Endothelial cell of umbilical vein (primary cell): ENCODE data around the gene POGZ. TPM values are rescaled to one million over a fixed set of nuclear protein-coding genes. Genes with fewer than 3 reads are reported as not detected.

Experiments used
- BruUV-seq: library from RNA; stranded (reverse); fragments of 400-500 nt; replicated peaks from 2 replicates; lab custom pipeline; 2021; lab: Mats Ljungman, UMichigan
- CTCF ChIA-PET: fragments of 300-600, 350-600 bp; sonication (Branson Sonifier 250); formaldehyde crosslinking; loops from one replicate; lab custom pipeline; 2021; ENCODE audit warnings: antibody characterized with exemption, inconsistent platforms; lab: Charles Lee
- POLR2A ChIA-PET: fragments of 300-600, 350-600 bp; sonication (Branson Sonifier 250); formaldehyde crosslinking; loops from one replicate; lab custom pipeline; 2021; ENCODE audit warnings: antibody characterized with exemption, inconsistent platforms; lab: Charles Lee
- DNase-seq: peaks from one replicate; pipeline ENCODE4 v3.0.0-alpha.2; 2011; ENCODE audit warnings: low read depth, low spot score
- FAIRE-seq: peaks from 2 replicates; lab custom pipeline; 2011; peaks lifted over from hg19 to GRCh38; lab: Jason Lieb, UNC
- H2AFZ ChIP-seq: 2 replicates; pipeline ENCODE4 v1.6.0; 2012; ENCODE audit warnings: low read depth, low read length, control low read depth, inconsistent platforms
- H3K27ac ChIP-seq: 2 replicates; pipeline ENCODE4 v1.5.1; 2011; ENCODE audit warnings: low read depth, mild to moderate bottlenecking, control low read depth, low read length, moderate library complexity; ENCODE audit not compliant: insufficient read depth
- H3K27me3 ChIP-seq, 2 experiments: 2 replicates each; pipeline versions ENCODE4 v1.6.0 to v1.6.1; 2011; ENCODE audit warnings: low read length in 2 of 2, mixed read lengths in 1 of 2; ENCODE audit not compliant: control insufficient read depth in 2 of 2, insufficient read depth in 2 of 2
- H3K36me3 ChIP-seq, 2 experiments: 2 replicates in 1 of 2; 3 replicates in 1 of 2; pipeline ENCODE4 v1.5.1; 2011; ENCODE audit warnings: low read length in 2 of 2, mild to moderate bottlenecking in 1 of 2, moderate library complexity in 1 of 2; ENCODE audit not compliant: control insufficient read depth in 2 of 2, insufficient read depth in 2 of 2; ENCODE audit errors: extremely low read depth in 1 of 2
- H3K4me1 ChIP-seq: 3 replicates; pipeline ENCODE4 v1.5.1; 2011; ENCODE audit warnings: mild to moderate bottlenecking, low read length; ENCODE audit not compliant: control insufficient read depth, insufficient read depth; ENCODE audit errors: extremely low read depth
- H3K4me2 ChIP-seq: 2 replicates; pipeline ENCODE4 v1.6.1; 2011; ENCODE audit warnings: low read length, control low read depth, mixed read lengths; ENCODE audit not compliant: insufficient read depth
- H3K4me3 ChIP-seq, 3 experiments: fragments of 200-600 bp in 1 of 3; sonication (generic), shearing (Covaris generic) in 1 of 3; replicated peaks in 1 of 3; 2 replicates each; pipeline ENCODE4 v1.5.1; 2011 to 2016; ENCODE audit warnings: control low read depth in 3 of 3, low read length in 3 of 3, mild to moderate bottlenecking in 2 of 3, inconsistent platforms in 1 of 3, low read depth in 1 of 3, moderate library complexity in 1 of 3; ENCODE audit not compliant: insufficient read depth in 1 of 3
- H3K79me2 ChIP-seq: 2 replicates; pipeline ENCODE4 v1.6.0; 2012; ENCODE audit warnings: low read length, inconsistent platforms; ENCODE audit not compliant: control insufficient read depth, insufficient read depth
- H3K9ac ChIP-seq: replicated peaks from 2 replicates; pipeline ENCODE3; 2011; ENCODE audit warnings: low read length, control low read depth; ENCODE audit not compliant: insufficient read depth; ENCODE audit errors: extremely low read depth
- H3K9me1 ChIP-seq: replicated peaks from 3 replicates; pipeline ENCODE4 v1.6.0; 2011; ENCODE audit warnings: mild to moderate bottlenecking, low read length; ENCODE audit not compliant: control insufficient read depth, insufficient read depth; ENCODE audit errors: extremely low read depth
- H3K9me3 ChIP-seq: replicated peaks from 2 replicates; pipeline ENCODE4 v1.5.1; 2012; ENCODE audit warnings: low read length, inconsistent platforms; ENCODE audit not compliant: control insufficient read depth, insufficient read depth
- H4K20me1 ChIP-seq: replicated peaks from 2 replicates; pipeline ENCODE3; 2011; ENCODE audit warnings: mild to moderate bottlenecking, low read length; ENCODE audit not compliant: control insufficient read depth, insufficient read depth; ENCODE audit errors: extremely low read depth
- EZH2 ChIP-seq: IDR thresholded peaks from 2 replicates; pipeline ENCODE4 v1.6.1; 2012; ENCODE audit warnings: borderline replicate concordance, low read depth, mild to moderate bottlenecking, moderate library complexity, low read length, inconsistent platforms; ENCODE audit not compliant: severe bottlenecking
- GATA2 ChIP-seq: IDR thresholded peaks from 2 replicates; pipeline ENCODE4 v1.7.0; 2011; ENCODE audit warnings: low read depth, mild to moderate bottlenecking, moderate library complexity, mixed read lengths, low read length; ENCODE audit not compliant: insufficient read length, insufficient read depth
- JUN ChIP-seq: IDR thresholded peaks from 2 replicates; pipeline ENCODE4 v1.6.1; 2011; ENCODE audit warnings: borderline replicate concordance, low read depth; ENCODE audit not compliant: insufficient read length, insufficient read depth
- MAX ChIP-seq: IDR thresholded peaks from 2 replicates; pipeline ENCODE4 v1.6.1; 2011; ENCODE audit not compliant: insufficient read depth, insufficient read length
- MYC ChIP-seq: IDR thresholded peaks from one replicate; pipeline ENCODE4 v1.6.1; 2011; ENCODE audit warnings: mild to moderate bottlenecking, low read depth, low read length
- POLR2A ChIP-seq: IDR thresholded peaks from 2 replicates; pipeline ENCODE4 v1.6.1; 2012; ENCODE audit warnings: low read depth, mild to moderate bottlenecking, control low read depth, low read length
- POLR2AphosphoS5 ChIP-seq: IDR thresholded peaks from 2 replicates; pipeline ENCODE4 v1.6.1; 2012; ENCODE audit warnings: low read depth, mild to moderate bottlenecking, control low read depth, low read length, moderate library complexity; ENCODE audit not compliant: insufficient read depth
- dilution Hi-C: fragments of 300-500 bp; cut with MboI; formaldehyde crosslinking; loops from one replicate; pipeline ENCODE4 v1.15.0; 2019; ENCODE audit warnings: low sequenced_read_pairs; ENCODE audit not compliant: extremely low pct_ligation_motif_present
- intact Hi-C: fragments of 100-400 bp; cut with micrococcal nuclease; formaldehyde crosslinking; loops from one replicate; pipeline ENCODE4 v1.10.0; 2022
- polyA plus RNA-seq, 4 experiments: library from polyadenylated mRNA; depleted of rRNA in 3 of 4; stranded (reverse) in 3 of 4; unstranded in 1 of 4; fragments of >200 nt; gene quantifications; 2 replicates each; pipeline versions ENCODE4 v1.2.1 to v1.2.3, GENCODE V29; 2011 to 2012; ENCODE audit warnings: missing spikeins in 1 of 4
- total RNA-seq: library from RNA; stranded (reverse); gene quantifications from 2 replicates; pipeline ENCODE4 v1.2.3, GENCODE V29; 2021

POGZ gene
- total and polyA plus RNA-seq, 2 donors (not counting 3 experiments of a cell fraction or from before 2014, with no cell fraction given), result 50.7 to 96.7 TPM

DNA sequence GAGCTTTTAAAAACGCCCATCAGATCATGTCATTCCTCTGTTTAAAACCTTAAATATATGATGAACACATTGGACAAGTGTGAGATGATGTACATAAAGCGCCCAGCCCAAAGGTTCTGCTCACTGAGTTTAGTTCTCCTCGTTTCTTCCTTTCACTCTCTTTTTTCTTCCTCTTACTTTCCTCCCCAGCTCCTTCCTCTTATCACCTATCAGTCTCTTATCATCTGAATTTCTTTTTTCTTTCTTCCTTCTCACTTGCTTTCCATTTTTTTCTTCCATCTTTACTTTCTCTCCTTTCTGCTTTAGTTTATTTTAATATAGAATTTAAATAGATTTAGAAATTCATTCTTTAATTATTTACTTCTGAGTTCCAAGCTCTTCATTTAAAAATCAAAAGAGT, 17.8 kb upstream of the POGZ start:
- Histone ChIP-seq H3K4me2 (no peak overlapping the region), H3K9me1 (no peaks in the 10 kb centered on the region), H2AFZ (no peak overlapping the region), H3K27me3 (no peaks in the 10 kb centered on the region), H3K36me3 (no peaks in the 10 kb centered on the region), H3K9ac (no peak overlapping the region), H3K27ac (no peak overlapping the region), H3K9me3 (no peaks in the 10 kb centered on the region), H3K79me2 (no peaks in the 10 kb centered on the region), H4K20me1 (no peaks in the 10 kb centered on the region), H3K4me3 (no peak overlapping the region), H3K4me1 (peaks cover 2% of the 10 kb centered on the region)
- intact Hi-C loops (no loop called here), dilution Hi-C loops (no loop called here)
- BruUV-seq, result no TSS peak
- ChIA-PET CTCF (interaction anchor here (0.5 kb wide), 1 partner anchor 18 kb away, joined by 3 read pairs; no protein-coding TSS in a partner anchor), POLR2A (interaction anchor here (1.2 kb wide), 1 partner anchor 18 kb away, joined by 5 read pairs; the partner anchor contains the start of gene POGZ)
- FAIRE-seq (no peak), DNase-seq (no peak)
- TF ChIP-seq MYC, result no peak
- TF ChIP-seq EZH2, result no peak
- TF ChIP-seq POLR2A, result no peak

DNA sequence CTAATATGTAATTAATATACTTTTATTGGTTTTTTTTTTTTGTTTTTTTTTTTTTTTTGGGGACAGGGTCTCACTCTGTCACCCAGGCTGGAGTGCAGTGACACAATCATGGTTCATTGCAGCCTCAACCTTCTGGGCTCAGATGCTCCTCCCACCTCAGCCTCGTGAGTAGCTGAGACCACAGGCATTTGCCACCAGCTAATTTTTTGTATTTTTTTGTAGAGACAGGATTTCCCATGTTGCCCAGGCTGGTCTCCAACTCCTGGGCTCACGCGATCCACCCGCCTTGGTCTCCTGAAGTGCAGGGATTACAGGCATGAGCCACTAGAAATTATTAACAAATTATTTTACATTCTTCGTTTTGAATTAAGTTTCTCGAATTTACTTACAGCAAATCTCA, 16.8 kb upstream of the POGZ start:
- DNase-seq (no peak), FAIRE-seq (no peak)
- H3K4me1 ChIP-seq, result peaks cover 2% of the 10 kb centered on the region
- dilution Hi-C loops (no loop called here), intact Hi-C loops (no loop called here)
- no peak overlapping the region for H3K9ac ChIP-seq
- no peaks in the 10 kb centered on the region for H3K9me1 ChIP-seq
- no peak overlapping the region for H3K4me3 ChIP-seq
- no peaks in the 10 kb centered on the region for H3K9me3 ChIP-seq
- H3K27ac ChIP-seq, result no peak overlapping the region
- no peaks in the 10 kb centered on the region for H3K36me3 ChIP-seq
- H2AFZ ChIP-seq, result no peak overlapping the region
- no peak overlapping the region for H3K4me2 ChIP-seq
- TF ChIP-seq MAX, result no peak
- TF ChIP-seq JUN, result no peak
- TF ChIP-seq MYC, result no peak
- no peak for TF ChIP-seq POLR2AphosphoS5
- TF ChIP-seq EZH2, result no peak
- TF ChIP-seq GATA2, result no peak
- ChIA-PET CTCF (interaction anchor here (0.7 to 2.0 kb wide), 3 partner anchors 11 to 359 kb away, joined by 3 to 8 read pairs (median 5); no protein-coding TSS in a partner anchor), POLR2A (interaction anchor here (0.8 kb wide), 1 partner anchor 115 kb away, joined by 3 read pairs; no protein-coding TSS in a partner anchor)
- H4K20me1 ChIP-seq, result no peaks in the 10 kb centered on the region
- no peaks in the 10 kb centered on the region for H3K27me3 ChIP-seq
- H3K79me2 ChIP-seq, result no peaks in the 10 kb centered on the region
- BruUV-seq, result no TSS peak
